Loucy (cell line): ENCODE measurements around the gene MTA1.

Source experiments
- H2AFZ ChIP-seq: fragments of 200-600 bp; sonication (generic); 2 replicates; pipeline ENCODE4 v1.6.0; 2016; ENCODE audit warnings: antibody characterized with exemption, mild to moderate bottlenecking, low read length, moderate library complexity
- H3F3A ChIP-seq: fragments of 200-600 bp; 2 replicates; pipeline ENCODE4 v1.6.0; 2016; ENCODE audit warnings: antibody characterized with exemption, low read depth, mild to moderate bottlenecking
- H3K27me3 ChIP-seq: fragments of 200-600 bp; sonication (generic); 2 replicates; pipeline ENCODE4 v1.6.1; 2014; ENCODE audit warnings: low read length, mild to moderate bottlenecking; ENCODE audit not compliant: insufficient read depth, poor library complexity, severe bottlenecking
- H3K36me3 ChIP-seq: fragments of 200-600 bp; sonication (generic); 2 replicates; pipeline ENCODE4 v1.6.1; 2016; ENCODE audit warnings: low read length; ENCODE audit not compliant: insufficient read depth
- H3K4me1 ChIP-seq: fragments of 200-600 bp; sonication (generic); 2 replicates; pipeline ENCODE4 v1.5.1; 2014; ENCODE audit warnings: low read length, mild to moderate bottlenecking; ENCODE audit not compliant: insufficient read depth, poor library complexity, severe bottlenecking
- H3K4me2 ChIP-seq: fragments of 200-600 bp; sonication (generic); 2 replicates; pipeline ENCODE4 v1.6.0; 2014; ENCODE audit warnings: antibody characterized with exemption, low read length, low read depth, mild to moderate bottlenecking; ENCODE audit not compliant: poor library complexity, severe bottlenecking
- H3K4me3 ChIP-seq: fragments of 200-600 bp; sonication (generic); 2 replicates; pipeline ENCODE4 v1.5.1; 2014; ENCODE audit warnings: low read length, mild to moderate bottlenecking, mixed read lengths; ENCODE audit not compliant: poor library complexity, severe bottlenecking
- H3K79me2 ChIP-seq: fragments of 200-600 bp; sonication (generic); 2 replicates; pipeline ENCODE4 v1.6.1; 2014; ENCODE audit warnings: low read length; ENCODE audit not compliant: insufficient read depth
- H3K9ac ChIP-seq: fragments of 200-600 bp; sonication (generic); 2 replicates; pipeline ENCODE4 v1.6.0; 2014; ENCODE audit warnings: mild to moderate bottlenecking, low read depth, low read length, moderate library complexity; ENCODE audit not compliant: poor library complexity, severe bottlenecking
- H3K9me2 ChIP-seq: fragments of 200-600 bp; sonication (generic); replicated peaks from 2 replicates; pipeline ENCODE4 v1.6.1; 2016; ENCODE audit warnings: low read depth, low read length, mixed read lengths
- H3K9me3 ChIP-seq: fragments of 200-600 bp; sonication (generic); 2 replicates; pipeline ENCODE4 v1.6.1; 2014; ENCODE audit warnings: mild to moderate bottlenecking, antibody characterized with exemption, low read length, low read depth; ENCODE audit not compliant: insufficient read depth
- H4K20me1 ChIP-seq: fragments of 200-600 bp; sonication (generic); 2 replicates; pipeline ENCODE4 v1.6.0; 2014; ENCODE audit warnings: antibody characterized with exemption, low read length, mild to moderate bottlenecking; ENCODE audit not compliant: insufficient read depth, poor library complexity, severe bottlenecking
- EZH2phosphoT487 ChIP-seq: fragments of 200-600 bp; IDR thresholded peaks from 2 replicates; pipeline ENCODE4 v1.6.1; 2018; ENCODE audit warnings: antibody characterized with exemption, mild to moderate bottlenecking, moderate library complexity, borderline replicate concordance
- TF ChIP-seq, protein P1 (sequence below): fragments of 200-600 bp; sonication (generic); conservative IDR thresholded peaks from 2 replicates; pipeline ENCODE4 v1.5.1; 2014; ENCODE audit warnings: mild to moderate bottlenecking, antibody characterized with exemption, low read length

MTA1 gene

GRCh38 chr14:105452963-105453362 lies 33.3 kb downstream of the MTA1 start:
- Histone ChIP-seq H2AFZ (no peak overlapping the region), H3K4me1 (no peaks in the 10 kb centered on the region), H3K9ac (no peak overlapping the region), H3F3A (no peaks in the 10 kb centered on the region), H3K9me2 (no peaks in the 10 kb centered on the region), H3K79me2 (peaks cover 12% of the 10 kb centered on the region; the same call in 1 of the 2 replicates), H3K4me2 (no peak overlapping the region), H4K20me1 (peaks cover 12% of the 10 kb centered on the region), H3K36me3 (peaks cover 63% of the 10 kb centered on the region; the same call in 1 of the 2 replicates), H3K9me3 (no peaks in the 10 kb centered on the region), H3K27me3 (no peaks in the 10 kb centered on the region), H3K4me3 (no peak overlapping the region)
- TF ChIP-seq EZH2phosphoT487: no peak
- TF ChIP-seq, protein P1, sequence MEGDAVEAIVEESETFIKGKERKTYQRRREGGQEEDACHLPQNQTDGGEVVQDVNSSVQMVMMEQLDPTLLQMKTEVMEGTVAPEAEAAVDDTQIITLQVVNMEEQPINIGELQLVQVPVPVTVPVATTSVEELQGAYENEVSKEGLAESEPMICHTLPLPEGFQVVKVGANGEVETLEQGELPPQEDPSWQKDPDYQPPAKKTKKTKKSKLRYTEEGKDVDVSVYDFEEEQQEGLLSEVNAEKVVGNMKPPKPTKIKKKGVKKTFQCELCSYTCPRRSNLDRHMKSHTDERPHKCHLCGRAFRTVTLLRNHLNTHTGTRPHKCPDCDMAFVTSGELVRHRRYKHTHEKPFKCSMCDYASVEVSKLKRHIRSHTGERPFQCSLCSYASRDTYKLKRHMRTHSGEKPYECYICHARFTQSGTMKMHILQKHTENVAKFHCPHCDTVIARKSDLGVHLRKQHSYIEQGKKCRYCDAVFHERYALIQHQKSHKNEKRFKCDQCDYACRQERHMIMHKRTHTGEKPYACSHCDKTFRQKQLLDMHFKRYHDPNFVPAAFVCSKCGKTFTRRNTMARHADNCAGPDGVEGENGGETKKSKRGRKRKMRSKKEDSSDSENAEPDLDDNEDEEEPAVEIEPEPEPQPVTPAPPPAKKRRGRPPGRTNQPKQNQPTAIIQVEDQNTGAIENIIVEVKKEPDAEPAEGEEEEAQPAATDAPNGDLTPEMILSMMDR: no peak

DNA sequence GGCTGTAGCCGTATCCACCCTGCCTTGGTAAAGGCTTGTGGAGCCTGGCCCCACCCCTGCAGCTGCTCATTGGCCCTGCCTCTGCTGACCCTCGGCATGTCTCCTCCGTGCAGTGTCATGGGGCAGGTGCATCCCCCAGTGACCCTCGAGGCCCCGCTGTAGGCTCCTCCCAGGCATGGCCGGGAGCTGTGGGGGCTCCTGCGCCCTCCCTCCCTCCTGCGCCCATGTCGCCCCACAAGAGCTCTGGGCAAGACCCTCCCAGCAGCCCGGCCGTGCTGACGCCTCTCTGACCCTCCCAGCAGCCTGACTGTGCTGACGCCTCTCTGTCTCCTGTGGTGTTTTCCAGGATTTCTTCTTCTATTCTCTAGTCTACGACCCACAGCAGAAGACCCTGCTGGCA lies 34.2 kb downstream of the MTA1 start:
- Histone ChIP-seq H3F3A (no peaks in the 10 kb centered on the region), H3K4me2 (no peak overlapping the region), H3K79me2 (peaks cover 6% of the 10 kb centered on the region; the same call in 1 of the 2 replicates), H3K9me3 (no peaks in the 10 kb centered on the region), H3K36me3 (peaks cover 68% of the 10 kb centered on the region; the same call in 1 of the 2 replicates), H2AFZ (no peak overlapping the region), H3K9ac (no peak overlapping the region), H3K27me3 (no peaks in the 10 kb centered on the region), H4K20me1 (peaks cover 7% of the 10 kb centered on the region), H3K4me1 (no peaks in the 10 kb centered on the region), H3K9me2 (no peaks in the 10 kb centered on the region), H3K4me3 (no peak overlapping the region)
- TF ChIP-seq, protein P1: no peak
- TF ChIP-seq EZH2phosphoT487: no peak

- Histone ChIP-seq H3K4me3 (no peak overlapping the region), H3K27me3 (no peaks in the 10 kb centered on the region), H3K79me2 (no peaks in the 10 kb centered on the region), H3K4me1 (no peaks in the 10 kb centered on the region), H3K9ac (no peak overlapping the region), H3K9me2 (no peaks in the 10 kb centered on the region), H2AFZ (no peak overlapping the region), H3K4me2 (no peak overlapping the region), H3K36me3 (peaks cover 62% of the 10 kb centered on the region; the same call in 1 of the 2 replicates), H3K9me3 (no peaks in the 10 kb centered on the region), H3F3A (no peaks in the 10 kb centered on the region), H4K20me1 (no peaks in the 10 kb centered on the region)
- TF ChIP-seq EZH2phosphoT487: no peak
- TF ChIP-seq, protein P1: no peak
These were observed 35.5 kb downstream of the MTA1 start for GRCh38 chr14:105455086-105455640.
